HEK293 (cell line): ENCODE results near the gene PFKFB1.

Source experiments
- CTCF ChIA-PET: fragments of 350-600 bp; formaldehyde crosslinking; extraction: SDS; loops from one replicate; lab custom pipeline; 2021; ENCODE audit warnings: antibody characterized with exemption; lab: Yijun Ruan, JAX
- POLR2A ChIA-PET: fragments of 300-600 bp; formaldehyde crosslinking; extraction: SDS; loops from one replicate; lab custom pipeline; 2020; ENCODE audit warnings: antibody characterized with exemption, inconsistent platforms; lab: Yijun Ruan, JAX
- H3K27ac ChIP-seq: fragments of 200-500 bp; sonication (Bioruptor generic); 2 replicates; pipeline ENCODE4 v1.5.1; 2014; ENCODE audit warnings: low read depth, low read length, control low read depth, inconsistent platforms; ENCODE audit errors: extremely low read depth
- H3K36me3 ChIP-seq, 2 experiments: fragments of 200-500 bp in 1 of 2; sonication (Bioruptor generic) in 1 of 2; 1 replicate in 1 of 2; 2 replicates in 1 of 2; pipeline ENCODE4 v1.5.1; 2014 to 2017; ENCODE audit warnings: inconsistent platforms in 2 of 2, low read length in 2 of 2; ENCODE audit not compliant: control insufficient read depth in 2 of 2, insufficient read depth in 1 of 2
- H3K4me1 ChIP-seq: fragments of 200-500 bp; sonication (Bioruptor generic); 2 replicates; pipeline ENCODE4 v1.5.1; 2014; ENCODE audit warnings: mild to moderate bottlenecking, low read length, inconsistent platforms; ENCODE audit not compliant: control insufficient read depth, insufficient read depth
- H3K4me3 ChIP-seq: 2 replicates; pipeline ENCODE4 v1.5.1; 2011; ENCODE audit warnings: low read depth, mild to moderate bottlenecking, control low read depth, low read length, moderate library complexity
- H3K9me3 ChIP-seq: fragments of 200-500 bp; sonication (Bioruptor generic); 2 replicates; pipeline ENCODE4 v1.5.1; 2014; ENCODE audit warnings: low read depth, low read length, inconsistent platforms; ENCODE audit not compliant: control insufficient read depth, insufficient read depth
- KLF10 ChIP-seq: fragments of 450-650 bp; IDR thresholded peaks from 2 replicates; pipeline ENCODE4 v1.5.1; 2018; ENCODE audit warnings: missing biosample characterization, mild to moderate bottlenecking, missing genetic modification characterization
- MYNN ChIP-seq: fragments of 450-650 bp; formaldehyde crosslinking; IDR thresholded peaks from 2 replicates; pipeline ENCODE4 v1.5.1; 2016; ENCODE audit warnings: missing biosample characterization, missing genetic modification characterization, borderline replicate concordance
- SP3 ChIP-seq: fragments of 450-650 bp; formaldehyde crosslinking; IDR thresholded peaks from 2 replicates; pipeline ENCODE4 v1.5.1; 2016; ENCODE audit warnings: missing biosample characterization, missing genetic modification characterization
- SP7 ChIP-seq: fragments of 450-650 bp; formaldehyde crosslinking; IDR thresholded peaks from 2 replicates; pipeline ENCODE4 v1.5.1; 2016; ENCODE audit warnings: missing biosample characterization, missing genetic modification characterization
- ZBTB1 ChIP-seq: fragments of 450-650 bp; formaldehyde crosslinking; IDR thresholded peaks from 2 replicates; pipeline ENCODE4 v1.5.1; 2016; ENCODE audit warnings: missing biosample characterization, missing genetic modification characterization
- ZBTB17 ChIP-seq: fragments of 450-650 bp; formaldehyde crosslinking; IDR thresholded peaks from 2 replicates; pipeline ENCODE4 v1.5.1; 2016; ENCODE audit warnings: missing biosample characterization, missing genetic modification characterization
- ZFP41 ChIP-seq: fragments of 450-650 bp; formaldehyde crosslinking; IDR thresholded peaks from 2 replicates; pipeline ENCODE4 v1.5.1; 2016; ENCODE audit warnings: missing biosample characterization, missing genetic modification characterization, borderline replicate concordance
- ZNF10 ChIP-seq: fragments of 450-650 bp; formaldehyde crosslinking; IDR thresholded peaks from 2 replicates; pipeline ENCODE4 v1.5.1; 2017; ENCODE audit warnings: missing biosample characterization, missing genetic modification characterization
- ZNF248 ChIP-seq: fragments of 450-650 bp; formaldehyde crosslinking; IDR thresholded peaks from 2 replicates; pipeline ENCODE4 v1.5.1; 2017; ENCODE audit warnings: missing biosample characterization, missing genetic modification characterization
- ZNF292 ChIP-seq: fragments of 450-650 bp; formaldehyde crosslinking; IDR thresholded peaks from 2 replicates; pipeline ENCODE4 v1.5.1; 2016; ENCODE audit warnings: low read depth, missing biosample characterization, missing genetic modification characterization, borderline replicate concordance
- ZNF311 ChIP-seq: fragments of 450-650 bp; formaldehyde crosslinking; IDR thresholded peaks from 2 replicates; pipeline ENCODE4 v1.5.1; 2017; ENCODE audit warnings: missing biosample characterization, missing genetic modification characterization, borderline replicate concordance
- ZNF335 ChIP-seq: fragments of 450-650 bp; formaldehyde crosslinking; conservative IDR thresholded peaks from 2 replicates; pipeline ENCODE4 v1.5.1; 2016; ENCODE audit warnings: missing biosample characterization, missing genetic modification characterization
- ZNF394 ChIP-seq: fragments of 450-650 bp; formaldehyde crosslinking; IDR thresholded peaks from 2 replicates; pipeline ENCODE4 v1.5.1; 2016; ENCODE audit warnings: missing biosample characterization, missing genetic modification characterization, mild to moderate bottlenecking, moderate library complexity, borderline replicate concordance
- ZNF404 ChIP-seq: fragments of 450-650 bp; formaldehyde crosslinking; IDR thresholded peaks from 2 replicates; pipeline ENCODE4 v1.5.1; 2017; ENCODE audit warnings: missing biosample characterization, missing genetic modification characterization
- ZNF623 ChIP-seq: fragments of 450-650 bp; formaldehyde crosslinking; IDR thresholded peaks from 2 replicates; pipeline ENCODE4 v1.5.1; 2016; ENCODE audit warnings: missing biosample characterization, missing genetic modification characterization
- ZNF629 ChIP-seq: fragments of 450-650 bp; formaldehyde crosslinking; IDR thresholded peaks from 2 replicates; pipeline ENCODE4 v1.5.1; 2017; ENCODE audit warnings: missing biosample characterization, missing genetic modification characterization
- ZNF707 ChIP-seq: fragments of 450-650 bp; formaldehyde crosslinking; IDR thresholded peaks from 2 replicates; pipeline ENCODE4 v1.5.1; 2016; ENCODE audit warnings: missing biosample characterization, missing genetic modification characterization
- ZNF830 ChIP-seq: fragments of 450-650 bp; IDR thresholded peaks from 2 replicates; pipeline ENCODE4 v1.5.0; 2018; ENCODE audit warnings: missing biosample characterization, missing genetic modification characterization, low read depth, mild to moderate bottlenecking, moderate library complexity
- ZNF843 ChIP-seq: fragments of 450-650 bp; formaldehyde crosslinking; IDR thresholded peaks from 2 replicates; pipeline ENCODE4 v1.5.1; 2016; ENCODE audit warnings: missing biosample characterization, missing genetic modification characterization
- TF ChIP-seq, protein P1 (sequence below): fragments of 450-650 bp; formaldehyde crosslinking; IDR thresholded peaks from 2 replicates; pipeline ENCODE4 v1.5.1; 2016; ENCODE audit warnings: missing biosample characterization, missing genetic modification characterization
- TF ChIP-seq, protein P2 (sequence below): fragments of 450-650 bp; formaldehyde crosslinking; IDR thresholded peaks from 2 replicates; pipeline ENCODE4 v1.5.0; 2017; ENCODE audit warnings: missing biosample characterization, missing genetic modification characterization, borderline replicate concordance
- TF ChIP-seq, protein P3 (sequence below): fragments of 450-650 bp; formaldehyde crosslinking; IDR thresholded peaks from 2 replicates; pipeline ENCODE4 v1.5.1; 2016; ENCODE audit warnings: missing biosample characterization, missing genetic modification characterization
- TF ChIP-seq, protein P4 (sequence below): fragments of 450-650 bp; formaldehyde crosslinking; IDR thresholded peaks from 2 replicates; pipeline ENCODE4 v1.5.1; 2016; ENCODE audit warnings: missing biosample characterization, missing genetic modification characterization
- TF ChIP-seq, protein P5 (sequence below): fragments of 450-650 bp; formaldehyde crosslinking; IDR thresholded peaks from 2 replicates; pipeline ENCODE4 v1.5.1; 2016; ENCODE audit warnings: missing biosample characterization, missing genetic modification characterization, borderline replicate concordance
- TF ChIP-seq, protein P6 (sequence below): fragments of 450-650 bp; formaldehyde crosslinking; IDR thresholded peaks from 2 replicates; pipeline ENCODE4 v1.5.1; 2017; ENCODE audit warnings: missing biosample characterization, mild to moderate bottlenecking, missing genetic modification characterization, moderate library complexity

PFKFB1 gene

DNA sequence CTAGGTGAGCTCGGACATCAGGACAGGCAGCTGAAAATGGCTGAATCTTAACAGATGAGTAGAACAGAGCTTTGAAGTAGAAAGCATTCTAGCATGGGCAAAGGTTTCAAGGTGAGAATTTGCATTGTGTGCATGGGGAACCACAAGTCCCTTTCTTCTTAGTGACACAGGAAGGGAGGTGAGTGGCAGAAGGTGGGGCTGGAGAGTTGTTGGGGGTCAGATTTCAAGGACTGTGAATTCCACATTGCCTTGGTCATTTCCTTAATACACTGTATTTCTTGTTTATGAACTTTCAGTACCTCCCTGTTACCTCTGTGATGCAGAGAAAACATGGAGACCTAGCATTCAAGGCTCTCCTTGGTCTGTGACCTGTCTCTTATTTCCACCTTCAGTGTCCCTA, 10.2 kb upstream of the PFKFB1 start (continued):
- no peak for TF ChIP-seq ZNF248 (tag by site-specific recombination)
- TF ChIP-seq, protein P1, sequence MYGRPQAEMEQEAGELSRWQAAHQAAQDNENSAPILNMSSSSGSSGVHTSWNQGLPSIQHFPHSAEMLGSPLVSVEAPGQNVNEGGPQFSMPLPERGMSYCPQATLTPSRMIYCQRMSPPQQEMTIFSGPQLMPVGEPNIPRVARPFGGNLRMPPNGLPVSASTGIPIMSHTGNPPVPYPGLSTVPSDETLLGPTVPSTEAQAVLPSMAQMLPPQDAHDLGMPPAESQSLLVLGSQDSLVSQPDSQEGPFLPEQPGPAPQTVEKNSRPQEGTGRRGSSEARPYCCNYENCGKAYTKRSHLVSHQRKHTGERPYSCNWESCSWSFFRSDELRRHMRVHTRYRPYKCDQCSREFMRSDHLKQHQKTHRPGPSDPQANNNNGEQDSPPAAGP: no peak
- TF ChIP-seq KLF10 (tag by site-specific recombination): no peak
- TF ChIP-seq, protein P2, sequence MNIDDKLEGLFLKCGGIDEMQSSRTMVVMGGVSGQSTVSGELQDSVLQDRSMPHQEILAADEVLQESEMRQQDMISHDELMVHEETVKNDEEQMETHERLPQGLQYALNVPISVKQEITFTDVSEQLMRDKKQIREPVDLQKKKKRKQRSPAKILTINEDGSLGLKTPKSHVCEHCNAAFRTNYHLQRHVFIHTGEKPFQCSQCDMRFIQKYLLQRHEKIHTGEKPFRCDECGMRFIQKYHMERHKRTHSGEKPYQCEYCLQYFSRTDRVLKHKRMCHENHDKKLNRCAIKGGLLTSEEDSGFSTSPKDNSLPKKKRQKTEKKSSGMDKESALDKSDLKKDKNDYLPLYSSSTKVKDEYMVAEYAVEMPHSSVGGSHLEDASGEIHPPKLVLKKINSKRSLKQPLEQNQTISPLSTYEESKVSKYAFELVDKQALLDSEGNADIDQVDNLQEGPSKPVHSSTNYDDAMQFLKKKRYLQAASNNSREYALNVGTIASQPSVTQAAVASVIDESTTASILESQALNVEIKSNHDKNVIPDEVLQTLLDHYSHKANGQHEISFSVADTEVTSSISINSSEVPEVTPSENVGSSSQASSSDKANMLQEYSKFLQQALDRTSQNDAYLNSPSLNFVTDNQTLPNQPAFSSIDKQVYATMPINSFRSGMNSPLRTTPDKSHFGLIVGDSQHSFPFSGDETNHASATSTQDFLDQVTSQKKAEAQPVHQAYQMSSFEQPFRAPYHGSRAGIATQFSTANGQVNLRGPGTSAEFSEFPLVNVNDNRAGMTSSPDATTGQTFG (tag by site-specific recombination): no peak
- TF ChIP-seq ZNF623 (tag by site-specific recombination): no peak

DNA sequence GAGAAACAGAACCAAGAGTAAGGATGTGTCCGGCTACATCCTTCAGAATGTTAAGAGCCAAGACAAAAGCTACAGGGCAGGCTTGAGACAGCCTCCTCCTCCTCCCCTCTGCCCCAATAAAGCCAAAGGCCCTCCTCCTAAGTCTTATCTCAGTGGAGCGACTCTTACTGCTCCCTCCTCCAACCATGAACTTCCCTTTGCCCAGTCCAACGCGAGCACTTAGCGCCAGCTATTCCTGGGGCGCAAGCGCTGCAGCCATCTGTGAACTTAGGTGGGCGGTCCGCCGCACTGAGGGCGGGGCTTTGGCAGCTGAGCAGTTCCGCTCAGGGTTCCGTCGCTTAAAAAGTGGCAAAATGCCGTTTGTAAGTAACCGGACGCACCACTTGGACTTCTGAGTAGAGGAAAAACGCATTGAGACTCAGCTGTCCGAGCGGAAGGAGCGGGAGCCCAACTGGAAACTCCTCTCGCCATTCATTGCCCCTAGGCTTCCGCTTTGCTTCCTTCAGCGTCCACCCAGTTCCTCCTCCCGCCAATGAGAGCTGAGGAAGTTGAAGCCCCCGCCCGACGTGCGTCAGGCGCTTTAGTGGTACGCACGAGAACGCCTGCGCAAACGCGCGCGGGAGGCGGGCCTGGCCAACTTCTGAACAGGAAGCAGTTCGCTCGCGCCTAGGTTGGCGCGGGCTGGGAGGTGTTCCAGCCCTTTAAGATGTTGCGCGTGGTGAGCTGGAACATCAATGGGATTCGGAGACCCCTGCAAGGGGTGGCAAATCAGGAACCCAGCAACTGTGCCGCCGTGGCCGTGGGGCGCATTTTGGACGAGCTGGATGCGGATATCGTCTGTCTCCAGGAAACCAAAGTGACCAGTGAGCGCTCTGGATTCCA, 6.0 kb upstream of the PFKFB1 start, which contains the start of gene APEX2:
APEX2 (plus strand) TSS at position 647 of the 882 bp plus-strand sequence; CDS start at position 707, 60 bp downstream.
- Histone ChIP-seq H3K27ac (peak within 1 kb of the TSS; percentile 61; the same call in 1 of the 2 replicates), H3K4me3 (peak within 1 kb of the TSS; percentile 61), H3K36me3 (peaks cover 0 to 34% of the 10 kb centered on the region in 2 experiments; a peak in 2 of 3 replicates), H3K4me1 (no peaks in the 10 kb centered on the region), H3K9me3 (no peaks in the 10 kb centered on the region)
- CTCF ChIA-PET: interaction anchor here (0.6 to 3.5 kb wide), 7 partner anchors 10 to 927 kb away, joined by 3 to 11 read pairs (median 4); no protein-coding TSS in a partner anchor
- POLR2A ChIA-PET: interaction anchor here (0.5 to 3.0 kb wide), 15 partner anchors 9 to 956 kb away, joined by 3 to 22 read pairs (median 4); partner anchors contain the start of genes ALAS2, PHF8, TRO and TSR2
- TF ChIP-seq ZNF10 (tag by site-specific recombination) (no peak), ZBTB17 (tag by site-specific recombination) (peak; percentile 36), ZNF311 (tag by site-specific recombination) (no peak), SP7 (tag by site-specific recombination) (0 out of 2 replicates have a peak, but pooled peaks have one; percentile 22), ZBTB1 (tag by site-specific recombination) (no peak), ZFP41 (tag by site-specific recombination) (no peak), ZNF707 (tag by site-specific recombination) (no peak), MYNN (tag by site-specific recombination) (no peak), ZNF394 (tag by site-specific recombination) (peak; percentile 17; the same call in 1 of the 2 replicates), ZNF843 (tag by site-specific recombination) (no peak), ZNF335 (tag by site-specific recombination) (peak; percentile 78), ZNF292 (tag by site-specific recombination) (no peak), ZNF830 (no peak), ZNF629 (peak; percentile 35), ZNF404 (tag by site-specific recombination) (no peak), SP3 (tag by site-specific recombination) (peak; percentile 79)
- TF ChIP-seq, protein P3, sequence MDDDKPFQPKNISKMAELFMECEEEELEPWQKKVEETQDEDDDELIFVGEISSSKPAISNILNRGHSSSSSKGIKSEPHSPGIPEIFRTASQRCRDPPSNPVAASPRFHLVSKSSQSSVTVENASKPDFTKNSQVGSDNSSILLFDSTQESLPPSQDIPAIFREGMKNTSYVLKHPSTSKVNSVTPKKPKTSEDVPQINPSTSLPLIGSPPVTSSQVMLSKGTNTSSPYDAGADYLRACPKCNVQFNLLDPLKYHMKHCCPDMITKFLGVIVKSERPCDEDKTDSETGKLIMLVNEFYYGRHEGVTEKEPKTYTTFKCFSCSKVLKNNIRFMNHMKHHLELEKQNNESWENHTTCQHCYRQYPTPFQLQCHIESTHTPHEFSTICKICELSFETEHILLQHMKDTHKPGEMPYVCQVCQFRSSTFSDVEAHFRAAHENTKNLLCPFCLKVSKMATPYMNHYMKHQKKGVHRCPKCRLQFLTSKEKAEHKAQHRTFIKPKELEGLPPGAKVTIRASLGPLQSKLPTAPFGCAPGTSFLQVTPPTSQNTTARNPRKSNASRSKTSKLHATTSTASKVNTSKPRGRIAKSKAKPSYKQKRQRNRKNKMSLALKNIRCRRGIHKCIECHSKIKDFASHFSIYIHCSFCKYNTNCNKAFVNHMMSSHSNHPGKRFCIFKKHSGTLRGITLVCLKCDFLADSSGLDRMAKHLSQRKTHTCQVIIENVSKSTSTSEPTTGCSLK (tag by site-specific recombination): no peak
- TF ChIP-seq, protein P4, sequence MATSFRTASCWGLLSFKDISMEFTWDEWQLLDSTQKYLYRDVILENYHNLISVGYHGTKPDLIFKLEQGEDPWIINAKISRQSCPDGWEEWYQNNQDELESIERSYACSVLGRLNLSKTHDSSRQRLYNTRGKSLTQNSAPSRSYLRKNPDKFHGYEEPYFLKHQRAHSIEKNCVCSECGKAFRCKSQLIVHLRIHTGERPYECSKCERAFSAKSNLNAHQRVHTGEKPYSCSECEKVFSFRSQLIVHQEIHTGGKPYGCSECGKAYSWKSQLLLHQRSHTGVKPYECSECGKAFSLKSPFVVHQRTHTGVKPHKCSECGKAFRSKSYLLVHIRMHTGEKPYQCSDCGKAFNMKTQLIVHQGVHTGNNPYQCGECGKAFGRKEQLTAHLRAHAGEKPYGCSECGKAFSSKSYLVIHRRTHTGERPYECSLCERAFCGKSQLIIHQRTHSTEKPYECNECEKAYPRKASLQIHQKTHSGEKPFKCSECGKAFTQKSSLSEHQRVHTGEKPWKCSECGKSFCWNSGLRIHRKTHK: no peak
- TF ChIP-seq, protein P5, sequence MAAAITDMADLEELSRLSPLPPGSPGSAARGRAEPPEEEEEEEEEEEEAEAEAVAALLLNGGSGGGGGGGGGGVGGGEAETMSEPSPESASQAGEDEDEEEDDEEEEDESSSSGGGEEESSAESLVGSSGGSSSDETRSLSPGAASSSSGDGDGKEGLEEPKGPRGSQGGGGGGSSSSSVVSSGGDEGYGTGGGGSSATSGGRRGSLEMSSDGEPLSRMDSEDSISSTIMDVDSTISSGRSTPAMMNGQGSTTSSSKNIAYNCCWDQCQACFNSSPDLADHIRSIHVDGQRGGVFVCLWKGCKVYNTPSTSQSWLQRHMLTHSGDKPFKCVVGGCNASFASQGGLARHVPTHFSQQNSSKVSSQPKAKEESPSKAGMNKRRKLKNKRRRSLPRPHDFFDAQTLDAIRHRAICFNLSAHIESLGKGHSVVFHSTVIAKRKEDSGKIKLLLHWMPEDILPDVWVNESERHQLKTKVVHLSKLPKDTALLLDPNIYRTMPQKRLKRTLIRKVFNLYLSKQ (tag by site-specific recombination): no peak
- TF ChIP-seq, protein P6, sequence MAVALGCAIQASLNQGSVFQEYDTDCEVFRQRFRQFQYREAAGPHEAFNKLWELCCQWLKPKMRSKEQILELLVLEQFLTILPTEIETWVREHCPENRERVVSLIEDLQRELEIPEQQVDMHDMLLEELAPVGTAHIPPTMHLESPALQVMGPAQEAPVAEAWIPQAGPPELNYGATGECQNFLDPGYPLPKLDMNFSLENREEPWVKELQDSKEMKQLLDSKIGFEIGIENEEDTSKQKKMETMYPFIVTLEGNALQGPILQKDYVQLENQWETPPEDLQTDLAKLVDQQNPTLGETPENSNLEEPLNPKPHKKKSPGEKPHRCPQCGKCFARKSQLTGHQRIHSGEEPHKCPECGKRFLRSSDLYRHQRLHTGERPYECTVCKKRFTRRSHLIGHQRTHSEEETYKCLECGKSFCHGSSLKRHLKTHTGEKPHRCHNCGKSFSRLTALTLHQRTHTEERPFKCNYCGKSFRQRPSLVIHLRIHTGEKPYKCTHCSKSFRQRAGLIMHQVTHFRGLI (tag by site-specific recombination): peak; percentile 55; the same call in 1 of the 2 replicates
